GM18526 (cell line): Measurements from ENCODE around the gene MOK.

Source experiments
- POLR2A ChIP-seq: IDR thresholded peaks from 3 replicates; pipeline ENCODE4 v1.6.1; 2011; ENCODE audit not compliant: insufficient read length; ENCODE audit errors: extremely low read depth

The MOK gene

DNA sequence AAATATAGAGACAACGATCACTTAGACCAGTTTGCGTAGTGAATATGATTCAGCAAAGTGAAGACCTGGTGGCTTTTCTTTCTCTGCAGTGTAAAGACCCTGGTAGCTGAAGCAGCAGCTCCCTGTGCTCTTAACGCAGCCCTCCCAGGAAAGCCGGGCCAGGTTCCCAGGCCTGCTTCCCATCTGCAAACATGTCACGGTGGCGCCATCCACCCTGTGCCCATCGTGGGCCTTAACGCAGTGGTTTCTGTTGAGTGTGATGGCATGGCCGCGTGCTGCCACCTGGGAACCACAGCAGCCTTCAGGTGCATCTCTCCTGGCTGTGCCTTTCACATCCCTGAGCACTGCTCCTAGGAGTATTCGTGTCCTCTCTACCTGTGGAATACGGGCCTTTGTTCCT lies 93.7 kb downstream of the MOK start:
- TF ChIP-seq POLR2A = no peak

DNA sequence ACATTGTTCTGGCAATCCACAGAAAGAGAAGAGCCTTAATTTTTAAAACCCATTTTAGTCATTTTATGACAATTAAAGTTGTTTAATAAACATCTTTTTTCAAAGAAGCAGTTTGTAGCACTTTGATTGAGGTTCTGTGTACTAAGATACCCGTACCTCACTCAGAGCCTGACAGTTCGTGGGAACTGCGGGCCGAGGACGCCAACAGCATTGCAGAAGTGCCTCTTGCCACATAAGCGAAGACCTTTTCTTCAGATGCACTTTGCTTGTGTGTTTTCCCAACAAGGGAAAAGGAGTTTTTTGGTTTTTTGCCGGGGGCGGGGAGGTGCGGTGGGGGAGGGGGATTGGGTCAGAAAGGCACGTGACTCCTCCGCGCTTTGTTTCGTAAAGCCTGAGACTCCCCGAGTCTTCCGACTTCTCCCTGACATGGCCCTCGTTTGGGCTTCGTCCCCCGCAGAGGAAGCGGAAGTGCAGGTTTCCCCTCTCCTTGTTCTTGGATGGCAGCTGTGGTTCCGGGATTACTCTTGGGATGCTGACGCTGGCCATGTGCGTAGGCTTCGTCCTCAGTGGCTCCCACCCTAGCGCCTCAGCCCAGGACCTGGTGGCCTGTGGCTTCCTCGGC lies 94.4 kb downstream of the MOK start:
- TF ChIP-seq POLR2A = no peak

DNA sequence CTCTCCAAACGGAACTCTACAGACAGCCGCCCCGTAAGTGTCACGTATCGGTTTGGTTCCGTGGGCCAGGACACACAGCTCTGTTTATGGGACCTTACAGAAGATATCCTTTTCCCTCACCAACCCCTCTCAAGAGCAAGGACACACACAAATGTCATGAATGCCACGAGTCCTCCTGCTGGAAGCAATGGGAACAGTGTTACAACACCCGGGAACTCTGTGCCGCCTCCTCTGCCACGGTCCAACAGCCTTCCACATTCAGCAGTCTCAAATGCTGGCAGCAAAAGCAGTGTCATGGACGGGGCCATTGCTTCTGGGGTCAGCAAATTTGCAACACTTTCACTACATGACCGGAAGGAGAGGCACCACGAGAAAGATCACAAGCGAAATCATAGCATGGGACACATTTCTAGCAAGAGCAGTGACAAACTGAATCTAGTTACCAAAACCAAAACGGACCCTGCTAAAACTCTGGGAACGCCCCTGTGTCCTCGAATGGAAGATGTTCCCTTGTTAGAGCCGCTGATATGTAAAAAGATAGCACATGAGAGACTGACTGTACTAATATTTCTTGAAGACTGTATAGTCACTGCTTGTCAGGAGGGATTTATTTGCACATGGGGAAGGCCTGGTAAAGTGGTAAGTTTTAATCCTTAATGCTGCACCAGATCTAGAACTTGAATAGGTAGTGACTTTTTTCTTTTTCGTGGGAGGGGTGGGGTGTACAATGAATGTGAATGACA lies 95.6 kb downstream of the MOK start:
- TF ChIP-seq POLR2A = no peak

DNA sequence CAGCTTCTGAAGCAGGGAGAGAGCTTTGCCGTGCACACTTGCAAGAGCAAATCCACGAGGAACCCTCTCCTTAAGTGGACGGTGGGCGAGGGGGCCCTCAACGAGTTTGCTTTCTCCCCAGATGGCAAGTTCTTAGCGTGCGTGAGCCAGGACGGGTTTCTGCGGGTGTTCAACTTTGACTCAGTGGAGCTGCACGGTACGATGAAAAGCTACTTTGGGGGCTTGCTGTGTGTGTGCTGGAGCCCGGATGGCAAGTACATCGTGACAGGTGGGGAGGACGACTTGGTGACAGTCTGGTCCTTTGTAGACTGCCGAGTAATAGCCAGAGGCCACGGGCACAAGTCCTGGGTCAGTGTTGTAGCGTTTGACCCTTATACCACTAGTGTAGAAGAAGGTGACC lies 96.2 kb downstream of the MOK start:
- TF ChIP-seq POLR2A = no peak

DNA sequence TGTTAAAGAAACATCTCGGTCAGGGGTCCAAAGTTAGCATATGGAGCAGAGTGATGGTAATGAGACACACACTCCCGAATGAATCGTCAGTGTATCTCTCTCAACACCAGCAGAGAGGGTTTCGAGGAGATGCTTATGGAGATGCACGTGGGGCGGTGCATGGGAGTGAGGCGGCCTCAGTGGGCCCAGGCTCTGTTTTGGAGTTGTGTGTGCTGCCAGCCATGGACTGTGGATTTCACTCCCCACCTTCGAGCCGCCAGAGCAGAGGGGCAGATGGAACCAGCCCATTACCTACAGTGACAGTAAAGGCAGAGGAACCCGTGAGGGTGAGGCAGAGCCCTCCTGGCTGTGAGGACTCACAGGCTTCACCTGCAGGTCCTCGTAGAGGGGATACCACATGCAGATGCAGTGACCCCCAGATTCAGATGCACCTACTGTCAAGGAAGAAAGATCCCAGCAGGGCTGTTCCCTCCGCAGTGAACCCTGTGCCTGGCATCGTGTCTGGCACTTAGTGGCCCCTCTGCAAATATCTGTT lies 97.1 kb downstream of the MOK start:
- no peak for TF ChIP-seq POLR2A

DNA sequence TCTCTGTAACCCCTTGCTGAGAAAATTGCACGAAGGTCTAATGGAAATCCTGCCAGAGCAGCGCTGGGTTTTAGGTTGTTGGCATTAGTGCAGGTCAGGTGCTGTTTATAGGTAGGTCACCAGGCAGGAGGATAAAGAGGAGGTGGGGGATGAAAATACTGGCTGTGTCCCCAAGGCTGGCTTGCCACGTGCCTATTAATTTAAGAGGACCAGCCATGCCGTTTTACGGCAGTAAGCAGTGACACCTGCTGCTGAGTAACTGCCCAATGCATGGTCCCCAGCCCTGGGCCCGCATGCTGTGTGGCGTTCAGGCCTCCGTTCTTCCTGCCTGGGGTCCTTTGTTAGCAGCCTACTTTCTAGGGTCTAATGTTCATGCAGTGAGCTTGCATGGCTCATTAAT lies 98.0 kb downstream of the MOK start:
- TF ChIP-seq POLR2A = no peak

DNA sequence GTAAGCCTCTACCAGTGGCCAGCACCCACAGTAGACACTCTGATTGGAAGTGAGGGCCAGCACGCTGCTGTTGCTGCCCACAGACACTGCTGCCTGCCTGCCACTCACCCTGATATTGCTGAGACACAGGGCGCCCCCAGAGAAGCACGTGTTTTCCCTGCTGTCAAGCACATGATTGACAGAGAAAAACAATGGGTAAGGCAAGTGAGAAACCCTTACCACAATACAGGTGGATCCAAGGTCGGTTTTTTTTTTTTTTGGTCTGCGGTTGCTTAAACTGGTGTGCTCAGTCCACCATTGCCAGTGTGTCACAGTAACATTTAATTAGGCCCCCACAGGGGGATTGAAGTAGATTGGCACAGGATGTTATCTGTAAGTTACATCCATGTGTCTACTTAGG lies 99.4 kb downstream of the MOK start:
- no peak for TF ChIP-seq POLR2A

DNA sequence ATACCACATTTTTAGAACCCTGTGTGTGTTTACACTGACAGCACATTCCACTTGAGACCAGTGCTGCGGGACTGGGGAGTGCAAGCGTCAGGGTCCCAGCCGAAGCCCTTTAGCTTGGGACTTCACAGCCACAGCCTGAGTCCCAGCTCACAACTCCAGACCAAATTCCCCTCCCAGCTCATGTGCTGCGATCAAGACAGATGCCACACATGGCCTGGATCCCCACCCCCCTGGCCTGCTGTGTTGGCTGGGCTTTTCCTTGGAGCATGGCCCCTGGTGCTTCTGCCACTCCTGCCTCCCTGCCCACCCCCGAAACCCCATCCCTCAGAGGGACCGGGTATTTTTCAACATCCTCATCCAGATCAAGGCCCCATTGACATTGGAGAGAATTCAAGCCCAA lies 101.6 kb downstream of the MOK start:
- no peak for TF ChIP-seq POLR2A

DNA sequence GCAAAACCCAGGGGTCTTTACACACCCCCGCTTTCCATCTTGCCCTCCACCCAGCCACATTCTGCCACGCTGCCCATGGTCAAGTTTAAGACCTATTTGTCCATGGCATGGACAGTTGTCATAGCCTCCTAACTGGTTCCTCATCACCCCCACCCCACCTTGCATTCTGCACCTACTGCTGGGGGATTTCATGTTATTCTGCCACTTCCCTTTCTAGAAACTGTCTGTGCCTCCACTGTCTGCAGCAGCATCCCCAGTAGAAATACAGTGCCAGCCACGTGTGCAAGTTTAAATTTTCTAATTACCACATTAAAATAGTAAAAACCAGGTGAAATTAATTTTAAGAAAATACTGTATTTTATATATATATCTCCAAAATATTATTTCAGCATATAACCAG lies 102.0 kb downstream of the MOK start:
- no peak for TF ChIP-seq POLR2A

DNA sequence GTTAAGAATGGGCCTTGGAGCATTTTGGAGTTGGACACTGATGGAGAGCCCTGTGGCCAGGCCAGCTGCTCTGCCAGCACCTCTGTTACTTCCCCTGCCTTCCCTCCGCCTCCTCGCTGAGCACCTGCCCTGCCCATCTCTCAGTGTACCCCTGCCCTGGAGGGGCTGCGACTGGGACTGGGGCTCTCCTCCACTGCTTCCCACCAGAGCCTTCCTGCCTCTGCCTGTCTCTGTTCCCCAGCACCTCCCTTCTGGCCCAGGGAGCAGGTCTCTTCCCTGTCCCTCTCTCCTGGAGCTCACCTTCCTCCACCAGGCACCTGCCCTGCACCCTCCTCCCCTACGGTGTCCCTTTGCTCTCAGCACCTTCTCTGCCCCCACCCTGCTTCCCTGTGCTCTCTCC lies 103.2 kb downstream of the MOK start:
- no peak for TF ChIP-seq POLR2A

DNA sequence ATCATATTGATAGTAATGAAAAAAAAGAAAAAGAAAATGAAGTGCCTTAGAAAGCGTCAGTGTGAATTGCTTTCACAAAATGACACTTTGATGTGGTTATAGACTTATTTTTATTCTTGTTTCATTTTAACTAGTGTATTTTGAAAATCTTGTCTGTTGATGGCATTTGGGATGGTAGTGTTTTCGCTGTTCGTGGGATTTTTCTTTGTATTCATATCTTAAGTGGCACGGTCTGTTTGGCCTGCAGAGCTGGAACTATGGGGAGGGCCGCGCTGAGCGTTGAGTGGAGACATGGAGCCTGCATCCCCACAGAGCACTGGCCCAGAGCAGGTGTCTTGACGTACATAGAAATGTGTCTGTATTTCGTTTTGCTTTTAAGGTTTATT lies 103.6 kb downstream of the MOK start:
- TF ChIP-seq POLR2A = no peak

DNA sequence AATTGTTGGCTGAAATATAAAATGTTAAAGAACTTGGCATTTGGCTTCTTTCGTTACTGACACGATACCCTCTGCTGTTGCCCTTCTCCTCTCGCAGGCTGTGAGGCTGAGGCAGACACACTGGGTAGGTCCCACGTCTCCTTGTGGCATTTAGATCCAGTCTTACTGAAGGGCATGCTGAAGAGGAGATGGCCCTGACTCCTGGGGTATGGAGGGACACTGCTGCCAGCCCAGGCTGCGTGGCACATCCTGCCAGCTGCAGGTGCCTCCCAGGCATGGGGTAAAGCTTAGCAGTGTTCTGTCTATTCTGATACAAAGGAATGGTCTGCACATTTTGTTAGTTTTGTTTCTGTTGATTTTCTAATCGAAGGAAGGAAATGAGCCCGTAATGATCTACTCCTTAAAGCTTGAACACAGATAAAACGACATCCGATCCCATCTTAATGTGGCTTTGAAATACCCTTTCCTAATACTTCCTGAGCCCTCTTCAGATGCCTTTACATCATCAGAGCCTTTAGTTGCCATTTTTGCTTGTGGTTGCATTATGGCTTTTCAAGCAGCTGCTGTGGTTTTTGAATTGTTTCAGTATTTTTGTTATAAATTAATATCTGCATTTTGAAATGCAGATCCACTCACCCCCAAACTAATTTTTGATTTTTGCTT lies 104.1 kb downstream of the MOK start:
- no peak for TF ChIP-seq POLR2A

DNA sequence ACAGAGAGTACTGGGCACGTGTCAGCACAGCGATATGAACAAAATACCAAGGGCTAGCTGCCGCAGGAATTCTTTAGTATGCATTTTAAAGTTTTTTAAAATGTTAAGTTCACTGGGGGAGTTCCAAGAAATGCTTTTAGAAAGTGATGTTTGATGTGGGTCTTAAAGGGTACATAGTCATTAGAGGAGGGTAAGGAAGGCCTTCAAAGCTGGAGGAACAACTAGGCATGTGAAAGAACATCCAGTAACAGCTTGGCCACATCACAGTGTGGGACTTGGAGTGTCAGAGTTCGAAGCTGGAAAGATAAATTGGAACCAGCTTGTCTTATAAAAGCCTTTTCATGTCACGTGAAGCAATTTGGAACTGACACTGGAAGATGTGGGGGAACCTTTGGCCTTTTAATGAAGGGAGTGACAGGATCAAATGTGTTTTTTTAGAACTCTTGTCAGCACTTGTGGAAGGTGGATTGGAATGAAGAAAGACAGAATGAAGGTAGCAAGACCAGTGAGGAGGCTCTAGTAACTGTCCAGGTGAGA lies 107.6 kb downstream of the MOK start:
- no peak for TF ChIP-seq POLR2A

DNA sequence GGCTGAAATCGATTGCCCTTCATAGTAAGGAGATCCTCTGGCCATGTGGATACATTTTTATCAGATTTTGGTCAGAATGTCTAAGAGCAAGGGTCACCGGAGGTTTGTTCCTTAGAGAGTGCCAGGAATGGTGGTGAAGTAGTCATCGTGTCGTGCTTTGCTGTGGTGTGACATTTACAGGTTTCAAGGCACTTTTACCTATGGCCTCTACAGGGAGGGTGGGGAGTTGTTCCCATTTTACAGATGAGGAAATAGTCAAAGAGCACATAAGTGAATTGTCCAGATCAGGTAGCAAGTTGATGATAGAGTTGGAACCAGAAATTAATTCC lies 108.1 kb downstream of the MOK start:
- no peak for TF ChIP-seq POLR2A

DNA sequence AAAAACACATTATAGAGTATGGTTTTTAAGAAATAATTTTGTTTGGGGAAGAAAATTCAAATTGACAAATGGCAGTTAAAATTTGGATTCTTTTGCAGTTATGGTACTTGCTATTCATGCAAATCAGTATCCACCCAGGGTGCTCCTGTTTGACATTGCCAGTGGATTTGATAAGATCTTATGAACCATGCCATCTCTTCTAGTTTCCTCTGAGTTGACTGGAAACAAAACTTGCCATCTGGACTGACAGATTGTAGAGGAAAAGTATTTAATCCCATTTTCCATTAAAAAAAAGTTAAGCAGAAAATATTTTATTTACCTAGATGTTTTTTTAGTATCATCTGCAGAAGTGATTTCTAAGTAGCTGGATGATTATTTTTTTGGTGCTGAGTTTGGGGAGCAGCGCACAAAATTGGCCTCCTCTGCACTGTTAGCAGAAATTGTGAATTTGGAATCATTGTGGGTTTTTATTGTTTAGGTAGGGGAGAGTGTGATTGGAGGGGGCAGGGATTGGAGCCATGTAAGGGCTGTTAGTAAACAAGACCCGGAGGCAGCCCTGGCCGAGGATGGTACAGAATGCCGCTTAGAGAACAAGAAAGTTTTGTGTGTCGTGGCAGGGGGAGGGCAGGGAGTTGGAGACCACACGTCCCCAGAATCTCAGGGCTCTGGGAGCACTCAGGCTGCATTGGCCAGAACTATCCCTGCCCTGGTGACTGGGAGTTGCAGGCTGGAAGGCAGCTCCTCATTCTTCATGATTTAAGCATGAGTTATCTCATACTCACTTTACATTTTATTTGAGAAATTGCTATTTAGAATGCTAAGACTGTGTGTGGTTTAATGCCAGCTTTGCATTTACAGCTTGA lies 108.7 kb downstream of the MOK start:
- no peak for TF ChIP-seq POLR2A
